Prostate gland (tissue), 2 donors: Measurements from ENCODE around the gene AMD1. TPM values are rescaled to one million over a fixed set of nuclear protein-coding genes. Genes with fewer than 3 reads are reported as not detected.

Source experiments
- DNase-seq: peaks from one replicate; pipeline ENCODE4 v3.0.0-alpha.2; 2019; ENCODE audit warnings: low spot score
- H3K27ac ChIP-seq, 2 donors: fragments of 200-600 bp; sonication (generic); 2 replicates each; pipeline ENCODE4 v1.5.1; 2017 to 2019
- H3K27me3 ChIP-seq: fragments of 200-600 bp; sonication (generic); replicated peaks from 2 replicates; pipeline ENCODE4 v1.5.1; 2019; ENCODE audit not compliant: insufficient read depth
- H3K36me3 ChIP-seq, 2 donors: fragments of 200-600 bp; sonication (generic); 1 replicate in 1 of 2; 2 replicates in 1 of 2; pipeline versions ENCODE4 v1.5.1 to v1.8.1; 2017 to 2019
- H3K4me1 ChIP-seq: fragments of 200-600 bp; sonication (generic); replicated peaks from 2 replicates; pipeline ENCODE4 v1.5.1; 2019
- H3K4me3 ChIP-seq, 2 donors: fragments of 200-600 bp; sonication (generic); 2 replicates each; pipeline ENCODE4 v1.5.1; 2017 to 2019
- H3K9me3 ChIP-seq: fragments of 200-600 bp; sonication (generic); 2 replicates; pipeline ENCODE4 v1.5.1; 2017
- POLR2A ChIP-seq: fragments of 450-650 bp; IDR thresholded peaks from one replicate; pipeline ENCODE4 v1.6.1; 2016; ENCODE audit warnings: antibody characterized with exemption, mild to moderate bottlenecking
- POLR2AphosphoS5 ChIP-seq: sonication (generic); formaldehyde crosslinking; IDR thresholded peaks from one replicate; pipeline ENCODE4 v1.6.1; 2017; ENCODE audit warnings: antibody characterized with exemption
- WGBS: methylation state at CpG from one replicate; pipeline ENCODE4 v1.1.5; 2018; 5-methylcytosine and 5-hydroxymethylcytosine counted together
- intact Hi-C: fragments of 100-400 bp; cut with DNase I; formaldehyde crosslinking; loops from one replicate; pipeline ENCODE4 v1.14.2; 2022
- total RNA-seq, 2 donors: library from RNA; depleted of rRNA; stranded (reverse); fragments of >200 nt; gene quantifications; one replicate each; pipeline ENCODE4 v1.1.0, GENCODE V29; 2016
- TF ChIP-seq, protein P1 (sequence below), 4 experiments: fragments of 200-600 bp in 2 of 4; fragments of 450-650 bp in 2 of 4; sonication (generic) in 2 of 4; IDR thresholded peaks; 1 replicate in 3 of 4; 2 replicates in 1 of 4; pipeline ENCODE4 v1.5.1; 2016 to 2019; ENCODE audit warnings: antibody characterized with exemption in 4 of 4, mild to moderate bottlenecking in 2 of 4, moderate library complexity in 2 of 4

AMD1 gene
- total RNA-seq, 2 donors from 2014 or later: 286 to 504 TPM

DNA sequence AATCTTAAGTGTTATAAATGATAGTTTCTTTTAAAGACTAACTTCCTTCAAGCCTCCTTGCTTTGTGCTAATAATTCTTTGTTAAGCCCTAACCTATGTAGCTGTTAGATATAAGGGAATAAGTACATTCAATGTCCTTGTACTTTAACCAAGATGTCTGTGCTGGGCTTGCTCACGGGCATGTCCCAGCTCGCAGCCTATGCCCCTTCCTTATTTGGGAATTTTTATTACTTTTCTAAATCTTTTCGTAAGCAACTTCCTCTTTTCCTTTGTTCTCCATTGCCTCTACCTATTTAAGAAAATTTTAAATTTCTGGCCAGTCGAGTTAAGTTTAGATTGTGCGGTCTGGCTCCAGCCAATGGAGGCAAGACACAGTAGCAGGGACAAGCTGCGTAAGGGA lies 33.3 kb upstream of the AMD1 start:
- Histone ChIP-seq H3K36me3 (no peaks in the 10 kb centered on the region), H3K27me3 (no peaks in the 10 kb centered on the region), H3K9me3 (no peaks in the 10 kb centered on the region), H3K27ac (no peak overlapping the region), H3K4me3 (no peak overlapping the region), H3K4me1 (no peaks in the 10 kb centered on the region)
- intact Hi-C loops: no loop called here
- TF ChIP-seq POLR2A (no peak), POLR2AphosphoS5 (no peak)
- TF ChIP-seq, protein P1, sequence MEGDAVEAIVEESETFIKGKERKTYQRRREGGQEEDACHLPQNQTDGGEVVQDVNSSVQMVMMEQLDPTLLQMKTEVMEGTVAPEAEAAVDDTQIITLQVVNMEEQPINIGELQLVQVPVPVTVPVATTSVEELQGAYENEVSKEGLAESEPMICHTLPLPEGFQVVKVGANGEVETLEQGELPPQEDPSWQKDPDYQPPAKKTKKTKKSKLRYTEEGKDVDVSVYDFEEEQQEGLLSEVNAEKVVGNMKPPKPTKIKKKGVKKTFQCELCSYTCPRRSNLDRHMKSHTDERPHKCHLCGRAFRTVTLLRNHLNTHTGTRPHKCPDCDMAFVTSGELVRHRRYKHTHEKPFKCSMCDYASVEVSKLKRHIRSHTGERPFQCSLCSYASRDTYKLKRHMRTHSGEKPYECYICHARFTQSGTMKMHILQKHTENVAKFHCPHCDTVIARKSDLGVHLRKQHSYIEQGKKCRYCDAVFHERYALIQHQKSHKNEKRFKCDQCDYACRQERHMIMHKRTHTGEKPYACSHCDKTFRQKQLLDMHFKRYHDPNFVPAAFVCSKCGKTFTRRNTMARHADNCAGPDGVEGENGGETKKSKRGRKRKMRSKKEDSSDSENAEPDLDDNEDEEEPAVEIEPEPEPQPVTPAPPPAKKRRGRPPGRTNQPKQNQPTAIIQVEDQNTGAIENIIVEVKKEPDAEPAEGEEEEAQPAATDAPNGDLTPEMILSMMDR (IDR thresholded peaks at IDR 0.05): no peak
- 53% methylated on average over 6 of the region's 6 CpGs for WGBS
- DNase-seq: no peak

GRCh38 chr6:110849781-110850180 lies 24.8 kb upstream of the AMD1 start:
- no peak overlapping the region for H3K27ac ChIP-seq
- no peaks in the 10 kb centered on the region for H3K4me1 ChIP-seq
- H3K36me3 ChIP-seq: no peaks in the 10 kb centered on the region
- H3K4me3 ChIP-seq: no peak overlapping the region
- 85% methylated on average over 4 of the region's 4 CpGs for WGBS
- DNase-seq: no peak
- intact Hi-C loops: loop anchor here (10.0 kb wide), 1 partner anchor 55 kb away; no protein-coding TSS in a partner anchor
- H3K9me3 ChIP-seq: no peaks in the 10 kb centered on the region
- no peaks in the 10 kb centered on the region for H3K27me3 ChIP-seq
- TF ChIP-seq, protein P1 (IDR thresholded peaks at IDR 0.05): no peak
- TF ChIP-seq POLR2A (no peak), POLR2AphosphoS5 (no peak)

DNA sequence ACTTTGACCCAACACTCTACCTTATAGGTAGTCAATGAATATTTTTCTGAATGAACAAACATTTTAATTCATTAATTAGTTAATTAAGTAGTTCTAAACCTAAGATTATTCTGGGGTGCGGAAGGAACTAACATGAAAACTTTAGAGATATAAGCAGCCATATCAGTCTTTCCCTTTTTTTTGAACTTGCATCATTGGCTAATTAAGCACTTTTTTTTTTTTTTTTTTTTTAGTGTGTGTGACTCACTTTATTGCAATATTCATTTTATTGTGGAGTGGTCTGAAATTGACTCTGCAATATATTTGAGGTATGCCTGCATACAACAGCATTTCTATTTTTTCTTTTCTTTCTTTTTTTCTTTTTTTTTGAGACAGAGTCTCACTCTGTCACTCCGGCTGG lies 21.8 kb upstream of the AMD1 start:
- no peaks in the 10 kb centered on the region for H3K36me3 ChIP-seq
- H3K27me3 ChIP-seq: no peaks in the 10 kb centered on the region
- TF ChIP-seq, protein P1 (IDR thresholded peaks at IDR 0.05): no peak
- no peak for TF ChIP-seq POLR2AphosphoS5
- no peak overlapping the region for H3K4me3 ChIP-seq
- H3K9me3 ChIP-seq: no peaks in the 10 kb centered on the region
- DNase-seq: no peak
- intact Hi-C loops: loop anchor here (10.0 kb wide), 1 partner anchor 52 kb away; no protein-coding TSS in a partner anchor
- WGBS: 98% methylated on average over 2 of the region's 2 CpGs
- no peak overlapping the region for H3K27ac ChIP-seq
- no peaks in the 10 kb centered on the region for H3K4me1 ChIP-seq

DNA sequence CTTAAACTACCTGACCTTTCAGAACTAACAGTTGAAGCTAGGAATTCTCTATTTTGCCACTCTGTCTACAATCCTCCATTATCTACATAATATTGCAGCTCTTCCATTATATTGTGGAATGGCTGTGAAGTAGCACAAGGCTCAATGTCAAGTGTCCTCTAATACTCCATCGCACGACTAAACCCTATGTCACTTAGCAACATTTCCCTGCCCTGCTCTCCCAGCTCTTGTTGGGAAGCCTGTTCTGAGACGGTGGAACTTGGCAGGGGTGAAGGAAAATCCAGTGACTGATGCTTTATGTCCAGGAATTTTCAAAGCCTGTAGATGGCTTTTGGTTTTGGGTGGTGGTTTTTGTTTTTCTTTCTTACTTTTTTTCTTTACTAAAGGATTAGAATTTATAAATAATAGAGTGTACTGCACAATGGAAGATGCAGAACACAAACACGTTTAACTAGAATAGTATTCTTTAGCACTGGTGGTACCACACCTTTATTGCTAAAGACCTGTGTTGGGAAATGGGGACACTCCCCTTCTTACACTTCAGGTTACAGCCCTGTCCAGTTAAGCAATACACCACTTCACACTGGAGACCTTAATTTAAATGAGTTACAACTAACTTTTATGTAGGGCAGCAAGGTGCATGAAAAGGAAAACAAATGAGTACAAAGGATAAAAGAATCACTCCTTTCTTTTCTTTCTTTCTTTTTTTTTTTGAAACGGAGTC lies 20.7 kb upstream of the AMD1 start:
- Histone ChIP-seq H3K4me1 (no peaks in the 10 kb centered on the region), H3K4me3 (no peak overlapping the region), H3K36me3 (no peaks in the 10 kb centered on the region), H3K27me3 (no peaks in the 10 kb centered on the region), H3K27ac (no peak overlapping the region), H3K9me3 (no peaks in the 10 kb centered on the region)
- intact Hi-C loops: loop anchor here (10.0 kb wide), 1 partner anchor 51 kb away; no protein-coding TSS in a partner anchor
- TF ChIP-seq, protein P1 (IDR thresholded peaks at IDR 0.05): no peak
- no peak for TF ChIP-seq POLR2AphosphoS5
- no peak for TF ChIP-seq POLR2A
- 70% methylated on average over 5 of the region's 5 CpGs for WGBS
- DNase-seq: no peak

GRCh38 chr6:110856296-110856695 lies 18.3 kb upstream of the AMD1 start:
- no peak overlapping the region for H3K4me3 ChIP-seq
- TF ChIP-seq, protein P1 (IDR thresholded peaks at IDR 0.05): no peak
- TF ChIP-seq POLR2AphosphoS5 (no peak), POLR2A (no peak)
- no peaks in the 10 kb centered on the region for H3K36me3 ChIP-seq
- WGBS: 98% methylated on average over 3 of the region's 3 CpGs
- no peaks in the 10 kb centered on the region for H3K27me3 ChIP-seq
- DNase-seq: no peak
- no peak overlapping the region for H3K27ac ChIP-seq
- intact Hi-C loops: loop anchor here (10.0 kb wide), 1 partner anchor 49 kb away; no protein-coding TSS in a partner anchor
- H3K4me1 ChIP-seq: no peaks in the 10 kb centered on the region
- no peaks in the 10 kb centered on the region for H3K9me3 ChIP-seq
